ENCODE measurements around the gene JPH2. TPM values are rescaled to one million over a fixed set of nuclear protein-coding genes. Genes with fewer than 3 reads are reported as not detected.
"Not testable (repeated sequence)": the region's sequence is repeated elsewhere in the genome, so short reads cannot be mapped to it uniquely, and the experiment has no call there.

JPH2 gene
- total RNA-seq = under 1 TPM; 0.07 TPM

DNA sequence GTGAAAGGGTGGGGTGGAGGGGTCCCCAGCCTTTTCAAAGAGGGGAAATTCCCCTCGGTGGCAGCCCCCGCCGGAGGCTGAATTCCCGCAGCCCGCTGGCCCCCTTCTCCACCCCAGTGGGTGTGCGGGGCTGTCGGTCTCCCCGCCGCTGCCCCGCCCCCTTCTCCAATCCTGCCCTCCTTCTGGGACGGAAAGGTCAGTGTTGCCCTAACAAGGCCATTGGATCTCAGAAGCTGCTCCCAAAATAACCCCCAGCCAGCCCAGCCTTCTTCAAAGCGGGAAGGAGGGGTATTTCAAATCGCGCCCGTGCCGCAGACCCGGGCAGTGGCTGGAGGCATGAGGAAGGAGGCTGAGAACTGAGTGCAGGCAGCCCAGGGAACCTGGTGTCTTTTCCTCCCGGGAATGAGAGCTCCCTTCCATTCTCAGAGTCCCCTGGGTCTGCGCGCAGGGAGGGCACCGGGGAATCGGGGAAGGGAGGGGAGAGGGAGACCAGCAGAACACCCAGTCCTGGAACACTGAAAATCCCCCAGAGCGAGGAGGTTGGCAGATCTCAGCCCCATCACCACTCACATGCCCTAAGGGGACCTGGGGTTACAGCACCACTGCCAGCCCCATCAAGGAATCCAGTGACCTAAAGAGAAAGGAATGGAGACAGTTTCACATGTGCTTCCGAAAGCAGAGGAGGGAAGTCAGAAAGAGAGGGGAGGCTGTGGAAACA lies at the start of gene JPH2:
JPH2 (minus strand) TSS at position 135 of the 718 bp plus-strand sequence. CDS start 483 bp downstream, outside the sequence.
- no peaks in the 10 kb centered on the region for H3K9me3 Mint-ChIP-seq (ENCODE audit: low read depth)
- DNase-seq = no peak
- peaks cover 42% of the 10 kb centered on the region for H3K27me3 Mint-ChIP-seq
- no peaks in the 10 kb centered on the region for H3K36me3 Mint-ChIP-seq (ENCODE audit: low read depth)
- intact Hi-C loops (cut with DNase I, micrococcal nuclease) = no loop called here
- H3K4me3 Mint-ChIP-seq = no peak within 1 kb of the TSS
- peaks cover 4% of the 10 kb centered on the region for H3K4me1 Mint-ChIP-seq
- no peak within 1 kb of the TSS for H3K27ac Mint-ChIP-seq
- CTCF ChIA-PET = interaction anchor here (1.0 to 5.7 kb wide), 2 partner anchors 10 to 69 kb away, joined by 3 to 166 read pairs; no protein-coding TSS in a partner anchor
- POLR2A ChIA-PET = interaction anchor here (0.5 to 0.6 kb wide), 2 partner anchors 9 to 732 kb away, joined by 3 read pairs; no protein-coding TSS in a partner anchor
- ATAC-seq = no peak

DNA sequence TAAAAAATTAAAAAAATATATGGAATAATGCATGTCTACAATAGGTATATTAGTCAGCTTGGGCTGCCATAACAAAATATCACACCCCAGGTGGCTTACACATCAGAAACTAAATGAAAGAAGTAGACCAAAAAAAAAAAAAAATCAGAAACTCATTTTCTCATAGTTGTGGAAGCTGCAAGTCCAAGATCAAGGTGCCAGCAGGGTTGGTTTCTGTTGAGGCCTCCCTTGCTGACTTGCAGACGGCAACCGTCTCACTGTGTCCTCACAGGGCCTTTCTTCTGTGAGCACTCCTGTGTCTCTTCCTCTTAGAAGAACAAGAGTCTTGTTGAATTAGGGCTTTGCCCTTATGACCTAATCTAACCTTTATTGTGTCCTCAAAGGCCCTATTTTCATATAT lies 48.7 kb upstream of the JPH2 start:
- H3K27me3 Mint-ChIP-seq = no peaks in the 10 kb centered on the region
- no peak for DNase-seq
- no peaks in the 10 kb centered on the region for H3K36me3 Mint-ChIP-seq (ENCODE audit: low read depth)
- POLR2A ChIA-PET = no interaction called here
- no peak for ATAC-seq
- H3K4me1 Mint-ChIP-seq = peaks cover 5% of the 10 kb centered on the region
- H3K4me3 Mint-ChIP-seq = no peak overlapping the region
- CTCF ChIA-PET = interaction anchor here (1.6 to 2.4 kb wide), 2 partner anchors 18 to 20 kb away, joined by 4 to 8 read pairs; no protein-coding TSS in a partner anchor
- intact Hi-C loops (cut with DNase I, micrococcal nuclease) = no loop called here
- no peaks in the 10 kb centered on the region for H3K9me3 Mint-ChIP-seq (ENCODE audit: low read depth)
- no peak overlapping the region for H3K27ac Mint-ChIP-seq

DNA sequence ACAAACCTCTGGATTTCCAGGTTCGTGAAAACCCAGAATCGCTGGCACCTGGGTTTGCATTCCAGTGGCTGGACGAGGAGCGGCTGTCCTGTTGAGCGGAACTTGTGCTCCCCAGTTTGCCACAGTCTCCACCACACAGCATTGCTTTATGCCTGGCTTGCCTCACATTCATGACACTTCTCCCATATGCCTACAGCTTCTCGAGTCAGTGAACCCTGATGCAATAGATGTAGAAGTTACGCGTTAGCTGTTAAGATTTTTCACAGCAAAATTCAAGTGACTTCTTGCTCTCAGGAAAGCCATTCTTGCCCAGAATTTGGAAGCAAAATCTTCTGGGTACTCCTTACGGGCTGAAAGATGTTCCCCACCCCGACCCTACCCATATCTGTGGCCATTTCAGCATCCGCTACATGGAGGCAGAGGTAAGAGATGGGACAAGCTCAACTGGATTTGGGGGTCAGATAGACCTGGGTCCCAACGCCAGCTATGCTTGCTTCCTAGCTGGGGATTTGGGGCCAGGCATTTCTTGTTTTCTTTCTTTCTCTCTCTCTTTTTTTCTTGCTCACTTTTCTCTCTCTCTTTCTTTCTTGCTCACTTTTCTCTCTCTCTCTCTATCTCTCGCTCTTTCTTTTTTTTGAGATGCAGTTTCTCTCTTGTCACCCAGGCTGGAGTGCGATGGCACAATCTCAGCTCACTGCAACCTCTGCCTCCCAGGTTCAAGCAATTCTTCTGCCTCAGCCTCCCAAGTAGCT lies 47.8 kb upstream of the JPH2 start:
- CTCF ChIA-PET = interaction anchor here (0.7 to 2.4 kb wide), 2 partner anchors 18 to 77 kb away, joined by 3 to 8 read pairs; no protein-coding TSS in a partner anchor
- ATAC-seq = no peak
- no peak overlapping the region for H3K27ac Mint-ChIP-seq
- H3K27me3 Mint-ChIP-seq = no peaks in the 10 kb centered on the region
- DNase-seq = no peak
- POLR2A ChIA-PET = no interaction called here
- H3K4me1 Mint-ChIP-seq = peaks cover 5% of the 10 kb centered on the region
- H3K36me3 Mint-ChIP-seq (ENCODE audit: low read depth) = no peaks in the 10 kb centered on the region
- H3K9me3 Mint-ChIP-seq (ENCODE audit: low read depth) = no peaks in the 10 kb centered on the region
- no peak overlapping the region for H3K4me3 Mint-ChIP-seq
- intact Hi-C loops (cut with DNase I, micrococcal nuclease) = no loop called here

DNA sequence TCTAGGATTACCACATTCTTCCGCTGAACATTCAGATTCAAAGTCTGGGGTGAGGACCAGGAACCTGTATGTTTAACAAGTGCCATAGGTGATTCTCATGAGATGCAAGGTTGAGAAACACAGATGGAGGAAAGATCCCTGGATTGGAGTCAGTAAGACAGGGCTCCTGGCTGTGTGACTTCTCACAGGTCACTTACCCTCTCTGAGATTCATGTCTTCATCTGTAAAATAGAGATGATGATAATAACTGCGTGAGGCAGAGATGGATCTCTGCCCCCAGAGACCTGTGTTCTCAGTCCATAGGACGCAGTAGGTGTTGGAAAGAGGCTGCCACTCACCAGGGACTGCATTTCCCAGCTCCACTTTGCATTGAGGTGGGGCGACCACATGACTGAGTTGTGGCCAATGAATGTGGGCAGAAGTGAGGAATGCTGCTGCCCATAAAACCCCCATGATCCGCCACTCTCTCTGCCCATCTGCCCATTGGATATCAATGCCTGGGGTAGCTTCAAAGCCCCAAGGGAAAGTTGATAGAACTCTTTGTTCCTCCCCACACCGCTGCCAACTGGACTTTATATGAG lies 46.5 kb upstream of the JPH2 start:
- no peak overlapping the region for H3K4me3 Mint-ChIP-seq
- H3K9me3 Mint-ChIP-seq (ENCODE audit: low read depth) = no peaks in the 10 kb centered on the region
- ChIA-PET CTCF (interaction anchor here (0.6 to 0.7 kb wide), 2 partner anchors 17 to 304 kb away, joined by 3 to 4 read pairs; no protein-coding TSS in a partner anchor), POLR2A (no interaction called here)
- H3K4me1 Mint-ChIP-seq = peaks cover 5% of the 10 kb centered on the region
- DNase-seq (no peak), ATAC-seq (no peak)
- intact Hi-C loops (cut with DNase I, micrococcal nuclease) = no loop called here
- no peaks in the 10 kb centered on the region for H3K27me3 Mint-ChIP-seq
- H3K36me3 Mint-ChIP-seq (ENCODE audit: low read depth) = no peaks in the 10 kb centered on the region
- no peak overlapping the region for H3K27ac Mint-ChIP-seq

DNA sequence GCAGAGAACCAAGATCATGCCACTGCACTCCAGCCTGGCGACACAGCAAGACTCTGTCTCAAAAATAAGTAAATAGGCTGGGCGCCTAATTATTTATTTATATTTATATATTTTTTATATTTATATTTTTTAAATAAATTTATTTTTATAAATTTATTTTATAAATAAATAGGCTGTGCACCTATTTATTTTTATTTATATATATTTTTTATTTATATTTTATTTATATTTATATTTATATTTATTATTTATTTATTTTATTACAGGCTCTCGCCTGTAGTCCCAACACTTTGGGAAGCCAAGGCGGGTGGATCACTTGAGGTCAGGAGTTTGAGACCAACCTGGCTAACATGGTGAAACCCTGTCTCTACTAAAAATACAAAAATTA lies 45.5 kb upstream of the JPH2 start:
- CTCF ChIA-PET = interaction anchor here (1.0 kb wide), 1 partner anchor 14 kb away, joined by 4 read pairs; no protein-coding TSS in a partner anchor
- H3K9me3 Mint-ChIP-seq (ENCODE audit: low read depth); H3K27ac Mint-ChIP-seq; H3K27me3 Mint-ChIP-seq; intact Hi-C loops (cut with DNase I, micrococcal nuclease); H3K4me1 Mint-ChIP-seq; H3K4me3 Mint-ChIP-seq; DNase-seq; ATAC-seq; H3K36me3 Mint-ChIP-seq (ENCODE audit: low read depth); POLR2A ChIA-PET: not testable (repeated sequence)

DNA sequence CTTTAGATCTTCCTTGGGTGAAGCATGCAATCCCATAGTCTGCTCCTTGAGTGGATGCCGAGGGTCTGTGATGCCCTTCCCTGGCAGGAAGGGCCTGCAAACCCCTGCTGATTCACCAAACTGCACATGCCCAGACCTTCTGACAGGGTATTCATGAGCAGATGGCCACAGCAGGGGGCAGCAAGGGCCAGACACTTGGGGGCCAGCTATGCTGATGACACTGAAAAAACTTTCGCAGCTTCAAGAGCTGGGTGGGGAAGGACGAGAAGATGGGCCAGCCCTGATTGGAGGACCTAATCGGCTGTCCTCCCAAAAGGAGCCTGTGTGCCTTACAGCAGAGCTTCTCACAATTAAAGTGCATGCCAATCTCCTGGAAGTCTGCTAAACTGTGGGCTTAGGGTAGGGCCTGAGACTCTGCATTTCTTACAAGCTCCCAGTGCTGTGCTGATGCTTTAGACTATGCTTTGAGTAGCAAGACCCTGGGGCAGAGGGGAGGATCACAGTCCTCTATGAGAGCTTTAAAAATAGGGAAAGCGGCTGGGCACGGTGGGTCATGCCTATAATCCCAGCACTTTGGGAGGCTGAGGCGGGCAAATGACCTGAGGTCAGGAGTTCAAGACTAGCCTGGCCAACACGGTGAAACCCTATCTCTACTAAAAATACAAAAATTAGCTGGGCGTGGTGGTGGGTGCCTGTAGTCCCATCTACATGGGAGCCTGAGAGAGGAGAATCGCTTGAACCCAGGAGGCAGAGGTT lies 44.9 kb upstream of the JPH2 start:
- ChIA-PET POLR2A (no interaction called here), CTCF (interaction anchor here (1.0 to 1.5 kb wide), 2 partner anchors 13 to 14 kb away, joined by 4 to 5 read pairs; no protein-coding TSS in a partner anchor)
- intact Hi-C loops (cut with DNase I, micrococcal nuclease) = no loop called here

DNA sequence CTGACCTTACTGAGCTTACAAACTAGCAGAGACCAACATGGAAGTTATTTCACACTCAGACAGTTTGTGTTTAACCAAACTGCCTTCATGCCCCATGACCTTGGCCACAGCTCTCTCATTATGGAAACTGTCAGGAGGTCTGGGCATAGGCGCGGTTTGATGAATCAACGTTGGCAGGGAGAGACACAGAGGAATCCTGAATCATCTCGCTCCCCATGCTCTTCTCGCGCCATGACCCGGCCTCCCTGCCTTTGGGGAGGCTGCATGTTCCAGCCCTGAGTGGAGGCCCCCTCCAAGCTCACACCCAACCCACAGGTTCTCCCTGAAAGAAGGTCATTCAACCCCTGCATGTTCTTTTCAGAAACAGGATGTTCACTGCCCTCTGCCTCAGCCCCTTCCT lies 44.2 kb upstream of the JPH2 start:
- peak; percentile 18 for DNase-seq
- Mint-ChIP-seq H3K9me3 (ENCODE audit: low read depth) (no peaks in the 10 kb centered on the region), H3K27me3 (no peaks in the 10 kb centered on the region), H3K4me3 (no peak overlapping the region), H3K27ac (no peak overlapping the region), H3K4me1 (peaks cover 5% of the 10 kb centered on the region), H3K36me3 (ENCODE audit: low read depth) (no peaks in the 10 kb centered on the region)
- POLR2A ChIA-PET = no interaction called here
- intact Hi-C loops (cut with DNase I, micrococcal nuclease) = no loop called here
- peak; percentile 36 for ATAC-seq
- CTCF ChIA-PET = interaction anchor here (1.5 kb wide), 1 partner anchor 13 kb away, joined by 5 read pairs; no protein-coding TSS in a partner anchor

More for the DNA sequence above, 44.9 kb upstream of the JPH2 start:
- H3K4me1 Mint-ChIP-seq = peaks cover 5% of the 10 kb centered on the region
- no peak overlapping the region for H3K4me3 Mint-ChIP-seq
- H3K9me3 Mint-ChIP-seq (ENCODE audit: low read depth) = no peaks in the 10 kb centered on the region
- H3K27me3 Mint-ChIP-seq = no peaks in the 10 kb centered on the region
- DNase-seq = no peak
- ATAC-seq = no peak
- H3K36me3 Mint-ChIP-seq (ENCODE audit: low read depth) = no peaks in the 10 kb centered on the region
- no peak overlapping the region for H3K27ac Mint-ChIP-seq

DNA sequence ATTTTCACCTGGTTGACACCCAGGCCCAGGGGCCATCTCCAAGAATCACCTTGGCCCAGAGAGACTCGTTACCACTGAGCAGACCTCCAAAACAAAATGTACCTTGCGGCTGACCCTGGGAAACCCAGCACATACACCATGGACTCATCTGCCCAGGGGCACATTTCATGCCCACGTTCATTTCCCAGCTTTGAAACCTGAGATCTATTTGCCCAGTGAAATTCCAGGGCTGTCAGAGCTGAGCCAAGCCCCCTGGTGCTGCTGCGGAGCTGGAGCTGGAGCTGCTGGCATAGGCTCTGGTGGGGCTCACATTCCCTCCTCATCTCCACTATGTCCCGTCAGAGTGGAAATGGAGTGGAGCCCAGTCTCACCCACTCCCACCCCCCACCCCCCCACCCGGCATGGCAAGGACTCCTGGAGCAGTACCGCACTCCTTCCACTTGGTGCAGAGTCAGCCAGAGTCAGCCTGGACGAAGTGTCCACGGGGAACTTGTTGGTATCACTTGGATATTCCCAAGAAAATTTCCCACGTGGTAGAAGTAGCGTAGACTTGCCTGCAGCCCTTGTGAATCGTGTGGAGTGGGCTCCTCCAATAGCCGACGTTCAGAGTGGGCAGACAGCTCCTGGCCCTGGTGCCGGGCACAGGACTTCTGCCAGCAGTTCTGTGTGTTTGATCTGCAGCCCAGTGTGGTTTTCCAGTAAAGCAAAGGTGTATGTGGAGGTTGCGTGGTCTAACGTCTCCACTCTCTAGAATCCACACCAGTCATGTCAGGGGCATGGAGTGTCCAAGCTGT lies 41.7 kb upstream of the JPH2 start:
- DNase-seq = no peak
- Mint-ChIP-seq H3K27me3 (no peaks in the 10 kb centered on the region), H3K27ac (no peak overlapping the region), H3K36me3 (ENCODE audit: low read depth) (no peaks in the 10 kb centered on the region), H3K4me3 (no peak overlapping the region), H3K9me3 (ENCODE audit: low read depth) (no peaks in the 10 kb centered on the region), H3K4me1 (peaks cover 5% of the 10 kb centered on the region)
- intact Hi-C loops (cut with DNase I, micrococcal nuclease) = no loop called here
- ChIA-PET POLR2A (no interaction called here), CTCF (interaction anchor here (1.2 kb wide), 1 partner anchor 10 kb away, joined by 3 read pairs; no protein-coding TSS in a partner anchor)
- no peak for ATAC-seq

DNA sequence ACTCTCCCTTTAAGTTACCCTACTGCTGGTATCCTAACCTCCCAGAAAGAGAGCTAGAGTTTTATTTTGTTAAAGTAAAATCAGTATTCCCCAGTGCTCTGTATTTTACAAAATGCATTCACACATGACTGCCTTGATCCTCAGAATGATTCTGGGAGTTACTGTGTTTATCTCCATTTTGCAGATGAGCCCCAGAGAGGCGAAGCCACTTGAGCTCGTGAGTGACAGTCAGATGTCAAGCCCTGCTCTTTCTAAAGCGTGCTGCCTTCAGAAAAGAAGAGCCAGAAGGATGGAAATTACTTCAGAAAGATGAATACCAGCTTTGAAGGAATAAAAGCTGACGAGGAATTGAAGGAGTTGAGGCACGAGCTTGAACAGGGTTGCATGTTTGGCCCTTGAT lies 37.6 kb upstream of the JPH2 start:
- POLR2A ChIA-PET = no interaction called here
- Mint-ChIP-seq H3K4me1 (peaks cover 12% of the 10 kb centered on the region), H3K27me3 (no peaks in the 10 kb centered on the region), H3K4me3 (no peak overlapping the region), H3K27ac (no peak overlapping the region), H3K36me3 (ENCODE audit: low read depth) (no peaks in the 10 kb centered on the region), H3K9me3 (ENCODE audit: low read depth) (no peaks in the 10 kb centered on the region)
- DNase-seq = no peak
- CTCF ChIA-PET = interaction anchor here (1.0 to 1.8 kb wide), 4 partner anchors 9 to 87 kb away, joined by 3 to 5 read pairs (median 4); partner anchors contain the start of gene GDAP1L1
- intact Hi-C loops (cut with DNase I, micrococcal nuclease) = no loop called here
- ATAC-seq = no peak

DNA sequence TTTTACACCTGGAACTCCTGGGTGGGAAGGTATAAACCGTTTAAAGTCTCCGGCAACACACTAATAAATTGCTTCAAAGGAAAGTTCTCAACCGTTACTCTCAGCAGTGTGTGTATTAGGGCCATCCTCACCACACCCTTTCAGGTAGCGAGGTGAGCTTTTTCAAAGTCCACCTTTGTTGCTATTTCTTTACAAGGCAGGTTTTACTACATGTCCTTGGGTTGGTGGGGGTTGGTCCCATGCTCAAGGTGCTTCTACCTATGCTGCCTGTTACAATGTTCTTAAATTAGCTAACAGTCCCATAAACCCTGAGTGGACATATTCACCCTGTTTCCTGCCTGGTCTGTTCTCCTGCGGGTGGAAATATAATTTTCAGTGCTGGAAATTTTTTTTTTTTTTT lies 36.7 kb upstream of the JPH2 start:
- DNase-seq (no peak), ATAC-seq (no peak)
- Mint-ChIP-seq H3K27ac (no peak overlapping the region), H3K27me3 (no peaks in the 10 kb centered on the region), H3K36me3 (ENCODE audit: low read depth) (no peaks in the 10 kb centered on the region), H3K9me3 (ENCODE audit: low read depth) (no peaks in the 10 kb centered on the region), H3K4me3 (no peak overlapping the region), H3K4me1 (peaks cover 22% of the 10 kb centered on the region)
- intact Hi-C loops (cut with DNase I, micrococcal nuclease) = no loop called here
- ChIA-PET CTCF (interaction anchor here (0.6 to 1.8 kb wide), 4 partner anchors 10 to 310 kb away, joined by 3 to 5 read pairs (median 3); partner anchors contain the start of gene GDAP1L1), POLR2A (no interaction called here)
